Activated naive CD8-positive, alpha-beta T cell treated with anti-CD3 and anti-CD28 coated beads, Interleukin-2, amount 50 U/mL, for 24 hours (primary cell): ENCODE results near the gene FSIP1.
"Not testable (repeated sequence)": the region's sequence is repeated elsewhere in the genome, so short reads cannot be mapped to it uniquely, and the experiment has no call there.

Experiments
- ATAC-seq: fragments of 150-1000 bp; cut with Tn5 transposase; one replicate; pipeline ENCODE4 v1.10.0; 2021
- DNase-seq: peaks from one replicate; pipeline ENCODE4 v3.0.0; 2021
- H3K27ac Mint-ChIP-seq: one replicate; pipeline ENCODE4 v1.8.0; 2021; ENCODE audit warnings: mild to moderate bottlenecking, mixed read lengths
- H3K27me3 Mint-ChIP-seq: one replicate; pipeline ENCODE4 v1.8.0; 2021; ENCODE audit warnings: mixed read lengths
- H3K36me3 Mint-ChIP-seq: one replicate; pipeline ENCODE4 v1.8.0; 2021; ENCODE audit warnings: low read depth, mixed read lengths
- H3K4me1 Mint-ChIP-seq: one replicate; pipeline ENCODE4 v1.8.0; 2021; ENCODE audit warnings: mixed read lengths
- H3K4me3 Mint-ChIP-seq: one replicate; pipeline ENCODE4 v1.8.0; 2021; ENCODE audit warnings: mild to moderate bottlenecking, moderate library complexity, mixed read lengths
- H3K9me3 Mint-ChIP-seq: one replicate; pipeline ENCODE4 v1.8.0; 2021; ENCODE audit warnings: mixed read lengths

FSIP1 gene

DNA sequence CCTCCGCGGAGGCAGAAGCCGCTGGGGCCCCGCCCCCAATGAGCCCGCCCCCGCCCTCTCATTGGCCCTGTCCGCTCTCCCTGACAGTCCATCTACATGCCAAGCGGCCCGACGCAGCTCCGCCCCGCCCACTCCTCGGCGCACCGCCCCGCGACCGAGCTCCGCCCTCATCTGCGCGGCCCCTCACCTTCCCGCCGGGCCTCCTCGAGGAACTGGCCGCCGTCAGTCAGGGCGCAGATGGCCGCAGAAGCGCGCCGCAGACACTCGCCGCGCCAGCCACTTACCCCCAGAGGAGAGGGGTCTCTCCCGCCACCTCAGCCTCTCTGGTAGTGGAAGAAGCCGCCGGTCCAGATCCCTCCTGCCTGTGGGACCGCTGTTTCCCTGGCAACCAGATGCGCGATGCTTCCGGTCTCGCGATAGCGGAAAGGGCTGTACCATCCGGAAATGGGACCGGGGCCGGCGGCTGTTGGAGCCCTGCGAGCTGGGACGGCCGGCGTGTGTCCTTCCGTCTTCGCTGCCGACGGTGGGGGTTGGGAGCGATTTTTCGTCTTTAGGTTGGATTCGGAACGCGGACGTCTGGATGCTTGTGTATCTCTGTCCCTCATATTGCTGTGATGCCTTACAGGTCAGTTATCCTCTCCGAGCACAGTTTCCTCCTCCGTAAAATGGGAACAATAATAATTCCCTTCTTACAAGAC, at the start of gene FSIP1:
Gene FSIP1, minus strand, starts transcription at position 401 of the 698 bp plus-strand sequence. CDS start 6,317 bp downstream, outside the sequence.
- Mint-ChIP-seq H3K27ac (peak within 1 kb of the TSS; percentile 62), H3K27me3 (no peaks in the 10 kb centered on the region), H3K4me1 (peaks cover 47% of the 10 kb centered on the region), H3K36me3 (no peaks in the 10 kb centered on the region), H3K4me3 (peak within 1 kb of the TSS; percentile 83), H3K9me3 (no peaks in the 10 kb centered on the region)
- peak; percentile 99 for ATAC-seq
- DNase-seq: peak; percentile 96

GRCh38 chr15:39830166-39830565, 47.5 kb upstream of the FSIP1 start:
- H3K4me3 Mint-ChIP-seq: no peak overlapping the region
- H3K4me1 Mint-ChIP-seq: no peaks in the 10 kb centered on the region
- no peak for ATAC-seq
- no peak for DNase-seq
- peaks cover 14% of the 10 kb centered on the region for H3K27me3 Mint-ChIP-seq
- no peaks in the 10 kb centered on the region for H3K36me3 Mint-ChIP-seq
- no peaks in the 10 kb centered on the region for H3K9me3 Mint-ChIP-seq
- no peak overlapping the region for H3K27ac Mint-ChIP-seq

- no peak for DNase-seq
- H3K4me1 Mint-ChIP-seq: no peaks in the 10 kb centered on the region
- H3K9me3 Mint-ChIP-seq: no peaks in the 10 kb centered on the region
- no peaks in the 10 kb centered on the region for H3K36me3 Mint-ChIP-seq
- peaks cover 7% of the 10 kb centered on the region for H3K27me3 Mint-ChIP-seq
- no peak overlapping the region for H3K27ac Mint-ChIP-seq
- H3K4me3 Mint-ChIP-seq: no peak overlapping the region
- no peak for ATAC-seq
These were observed 45.8 kb upstream of the FSIP1 start for GRCh38 chr15:39828374-39828931.

- no peak overlapping the region for H3K4me3 Mint-ChIP-seq
- H3K27me3 Mint-ChIP-seq: peaks cover 3% of the 10 kb centered on the region
- DNase-seq (no peak), ATAC-seq (no peak)
- no peaks in the 10 kb centered on the region for H3K4me1 Mint-ChIP-seq
- no peaks in the 10 kb centered on the region for H3K9me3 Mint-ChIP-seq
- H3K36me3 Mint-ChIP-seq: no peaks in the 10 kb centered on the region
- H3K27ac Mint-ChIP-seq: no peak overlapping the region
These were observed 44.3 kb upstream of the FSIP1 start for GRCh38 chr15:39826975-39827374.

DNA sequence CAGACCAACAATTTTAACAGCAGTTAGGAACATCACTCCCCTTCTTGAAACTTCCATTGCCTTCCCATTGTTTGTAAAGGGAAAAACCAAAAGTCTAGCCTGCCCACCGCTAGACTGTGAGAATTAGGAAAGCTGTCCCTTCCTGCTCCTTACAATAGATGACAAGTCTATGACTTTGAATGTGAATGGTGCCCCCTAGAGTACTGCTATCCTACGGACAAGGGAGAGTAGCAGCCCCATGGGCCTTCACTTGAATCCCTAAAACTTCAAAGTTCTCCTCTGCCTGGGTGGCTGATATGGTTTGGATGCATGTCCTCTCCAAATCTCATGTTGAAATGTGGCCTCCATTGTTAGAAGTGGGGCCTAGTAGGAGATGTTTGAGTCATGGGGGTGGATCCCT, 41.0 kb upstream of the FSIP1 start:
- H3K4me3 Mint-ChIP-seq: no peak overlapping the region
- ATAC-seq: no peak
- peaks cover 3% of the 10 kb centered on the region for H3K27me3 Mint-ChIP-seq
- H3K9me3 Mint-ChIP-seq: no peaks in the 10 kb centered on the region
- H3K27ac Mint-ChIP-seq: no peak overlapping the region
- no peaks in the 10 kb centered on the region for H3K4me1 Mint-ChIP-seq
- H3K36me3 Mint-ChIP-seq: no peaks in the 10 kb centered on the region
- DNase-seq: no peak

- no peak for ATAC-seq
- Mint-ChIP-seq H3K27ac (no peak overlapping the region), H3K4me1 (no peaks in the 10 kb centered on the region), H3K9me3 (no peaks in the 10 kb centered on the region), H3K4me3 (no peak overlapping the region), H3K36me3 (no peaks in the 10 kb centered on the region), H3K27me3 (no peaks in the 10 kb centered on the region)
- no peak for DNase-seq
These were observed 37.5 kb upstream of the FSIP1 start for GRCh38 chr15:39820050-39820602.

DNA sequence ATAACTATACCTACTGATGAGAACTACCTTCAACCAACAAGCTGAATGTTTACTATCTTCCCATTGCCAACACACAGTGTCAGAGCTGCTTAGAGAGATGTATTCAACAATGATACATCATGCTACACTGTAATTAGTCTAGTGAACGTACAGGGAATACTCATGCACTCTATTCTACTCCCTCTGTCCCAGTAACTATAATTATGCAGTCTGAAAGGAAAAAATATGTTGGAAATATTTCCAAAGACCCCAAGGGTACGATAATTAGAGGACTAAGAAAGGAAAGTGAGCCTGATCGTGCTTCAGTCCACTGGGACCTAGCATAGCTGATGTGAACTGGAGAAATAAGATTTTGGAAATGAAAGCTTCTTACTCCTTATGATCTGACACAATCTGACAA, 36.9 kb upstream of the FSIP1 start:
- Mint-ChIP-seq H3K9me3 (no peaks in the 10 kb centered on the region), H3K27ac (no peak overlapping the region), H3K4me1 (no peaks in the 10 kb centered on the region), H3K4me3 (no peak overlapping the region), H3K27me3 (no peaks in the 10 kb centered on the region), H3K36me3 (no peaks in the 10 kb centered on the region)
- ATAC-seq (no peak), DNase-seq (no peak)

- DNase-seq (no peak), ATAC-seq (no peak)
- no peak overlapping the region for H3K4me3 Mint-ChIP-seq
- H3K4me1 Mint-ChIP-seq: no peaks in the 10 kb centered on the region
- no peak overlapping the region for H3K27ac Mint-ChIP-seq
- no peaks in the 10 kb centered on the region for H3K36me3 Mint-ChIP-seq
- no peaks in the 10 kb centered on the region for H3K27me3 Mint-ChIP-seq
- H3K9me3 Mint-ChIP-seq: no peaks in the 10 kb centered on the region
These were observed 35.3 kb upstream of the FSIP1 start for GRCh38 chr15:39817892-39818291.

- no peaks in the 10 kb centered on the region for H3K36me3 Mint-ChIP-seq
These were observed 31.8 kb upstream of the FSIP1 start for GRCh38 chr15:39814489-39814888.

DNA sequence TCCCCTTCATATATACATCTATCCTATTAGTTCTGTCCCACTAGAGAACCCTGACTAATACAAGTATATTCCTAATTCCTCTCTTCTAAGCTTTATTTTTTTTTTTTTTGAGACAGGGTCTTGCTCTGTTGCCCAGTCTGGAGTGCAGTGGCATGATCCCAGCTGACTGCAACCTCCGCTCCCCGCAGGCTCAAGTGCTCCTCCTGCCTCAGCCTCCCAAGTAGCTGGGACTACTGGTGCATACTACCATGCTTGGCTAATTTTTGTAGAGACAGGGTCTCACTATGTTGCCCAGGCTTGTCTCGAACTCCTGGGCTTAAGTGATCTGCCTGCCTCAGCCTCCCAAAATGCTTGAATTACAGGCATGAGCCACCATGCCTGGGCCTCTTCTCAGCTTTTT, 30.0 kb upstream of the FSIP1 start:
- not testable (repeated sequence) for H3K36me3 Mint-ChIP-seq, DNase-seq, H3K27ac Mint-ChIP-seq, H3K4me3 Mint-ChIP-seq, H3K9me3 Mint-ChIP-seq, H3K4me1 Mint-ChIP-seq, ATAC-seq, H3K27me3 Mint-ChIP-seq

More at GRCh38 chr15:39814489-39814888, 31.8 kb upstream of the FSIP1 start:
- Mint-ChIP-seq H3K9me3 (no peaks in the 10 kb centered on the region), H3K4me3 (no peak overlapping the region), H3K27me3 (no peaks in the 10 kb centered on the region), H3K27ac (no peak overlapping the region), H3K4me1 (no peaks in the 10 kb centered on the region)
- ATAC-seq (no peak), DNase-seq (no peak)

- Mint-ChIP-seq H3K4me3 (no peak overlapping the region), H3K9me3 (no peaks in the 10 kb centered on the region), H3K27me3 (peaks cover 9% of the 10 kb centered on the region), H3K4me1 (no peaks in the 10 kb centered on the region), H3K36me3 (no peaks in the 10 kb centered on the region), H3K27ac (no peak overlapping the region)
- ATAC-seq (no peak), DNase-seq (no peak)
These were observed 26.3 kb upstream of the FSIP1 start for GRCh38 chr15:39808909-39809308.

DNA sequence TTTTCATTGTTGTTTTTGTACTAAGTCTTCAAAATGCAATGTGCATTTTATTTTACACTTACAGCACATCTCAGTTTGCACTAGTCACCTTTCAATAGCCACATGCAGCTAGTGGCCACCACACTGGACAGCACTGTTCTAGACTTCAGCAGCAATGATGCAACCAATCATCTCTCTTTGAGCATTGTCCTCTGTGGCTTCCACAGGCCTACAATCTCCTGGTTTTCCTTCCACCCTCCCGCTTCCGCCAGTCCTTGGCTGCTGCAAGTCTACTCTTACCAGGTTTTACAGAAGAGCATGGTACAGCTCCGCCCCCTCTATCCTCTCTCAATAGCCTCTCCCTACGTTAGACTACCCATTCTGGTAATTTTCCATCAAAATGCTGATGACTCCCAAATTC, 25.1 kb upstream of the FSIP1 start:
- Mint-ChIP-seq H3K9me3 (no peaks in the 10 kb centered on the region), H3K4me3 (no peak overlapping the region), H3K27ac (no peak overlapping the region), H3K27me3 (peaks cover 9% of the 10 kb centered on the region), H3K4me1 (no peaks in the 10 kb centered on the region), H3K36me3 (no peaks in the 10 kb centered on the region)
- ATAC-seq: no peak
- no peak for DNase-seq

DNA sequence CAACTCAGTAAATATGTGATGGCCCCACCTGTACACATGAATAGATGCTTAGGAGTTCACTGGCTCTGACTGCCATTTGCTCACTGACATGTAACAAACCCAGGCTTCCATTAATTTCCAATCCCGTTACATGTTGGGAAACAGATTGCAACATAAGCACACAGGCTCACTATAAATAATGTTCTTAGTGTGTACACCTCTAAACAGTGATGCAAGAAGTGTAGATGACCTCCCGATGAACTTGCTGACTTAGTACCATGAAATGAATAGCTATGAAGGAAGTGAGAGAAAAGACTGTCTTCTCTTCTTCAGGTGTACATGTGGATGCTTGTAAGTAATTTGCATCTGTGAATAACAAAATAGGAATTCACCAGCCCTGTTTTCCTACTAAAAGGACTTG, 21.4 kb upstream of the FSIP1 start:
- Mint-ChIP-seq H3K9me3 (no peaks in the 10 kb centered on the region), H3K27ac (no peak overlapping the region), H3K4me1 (no peaks in the 10 kb centered on the region), H3K4me3 (no peak overlapping the region), H3K36me3 (no peaks in the 10 kb centered on the region), H3K27me3 (peaks cover 11% of the 10 kb centered on the region)
- ATAC-seq: no peak
- DNase-seq: no peak

- DNase-seq: no peak
- Mint-ChIP-seq H3K4me3 (no peak overlapping the region), H3K9me3 (no peaks in the 10 kb centered on the region), H3K36me3 (no peaks in the 10 kb centered on the region), H3K27ac (no peak overlapping the region), H3K27me3 (peaks cover 8% of the 10 kb centered on the region), H3K4me1 (no peaks in the 10 kb centered on the region)
- ATAC-seq: no peak
These were observed 20.4 kb upstream of the FSIP1 start for GRCh38 chr15:39803016-39803415.

GRCh38 chr15:39801641-39802309, 19.1 kb upstream of the FSIP1 start:
- Mint-ChIP-seq H3K27me3 (peaks cover 5% of the 10 kb centered on the region), H3K27ac (no peak overlapping the region), H3K4me3 (no peak overlapping the region), H3K4me1 (no peaks in the 10 kb centered on the region), H3K36me3 (no peaks in the 10 kb centered on the region), H3K9me3 (no peaks in the 10 kb centered on the region)
- DNase-seq (no peak), ATAC-seq (no peak)
